Measurements from ENCODE around the gene SEMA4A. TPM values are rescaled to one million over a fixed set of nuclear protein-coding genes. Genes with fewer than 3 reads are reported as not detected.

The SEMA4A gene
- total RNA-seq, 1 donor from 2014 or later, result 8.4 TPM

DNA sequence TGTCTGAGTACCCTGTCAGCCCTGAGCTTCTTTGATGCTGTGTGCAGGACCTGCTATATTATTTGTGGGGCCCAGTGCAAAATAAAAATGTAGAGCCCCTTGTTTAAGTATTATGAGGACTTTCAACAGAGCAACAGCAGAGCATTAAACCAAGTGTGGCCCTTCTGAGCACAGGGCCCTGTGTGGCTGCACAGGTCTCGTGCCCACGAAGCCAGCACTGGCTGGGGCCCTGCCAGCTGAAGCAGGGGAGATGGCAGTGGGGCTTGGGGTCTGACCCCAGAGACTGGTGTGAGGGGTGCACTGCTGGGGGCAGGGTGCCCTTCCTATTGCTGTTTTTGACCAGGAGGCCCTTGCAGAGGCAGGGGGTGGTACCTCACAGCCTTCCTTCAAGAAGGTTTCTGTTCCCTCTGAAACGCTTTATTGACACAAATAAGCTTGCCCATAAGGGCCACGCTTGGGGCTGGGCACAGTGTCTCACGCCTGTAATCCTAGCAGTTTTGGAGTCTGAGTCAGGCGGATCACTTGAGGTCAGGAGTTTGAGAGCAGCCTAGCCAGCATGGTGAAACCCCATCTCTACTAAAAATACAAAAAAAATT is 2.2 kb upstream of the SEMA4A start:
- intact Hi-C loops (cut with DNase I), result no loop called here
- DNase-seq (ENCODE audit: low spot score), result no peak
- ATAC-seq, result no peak

DNA sequence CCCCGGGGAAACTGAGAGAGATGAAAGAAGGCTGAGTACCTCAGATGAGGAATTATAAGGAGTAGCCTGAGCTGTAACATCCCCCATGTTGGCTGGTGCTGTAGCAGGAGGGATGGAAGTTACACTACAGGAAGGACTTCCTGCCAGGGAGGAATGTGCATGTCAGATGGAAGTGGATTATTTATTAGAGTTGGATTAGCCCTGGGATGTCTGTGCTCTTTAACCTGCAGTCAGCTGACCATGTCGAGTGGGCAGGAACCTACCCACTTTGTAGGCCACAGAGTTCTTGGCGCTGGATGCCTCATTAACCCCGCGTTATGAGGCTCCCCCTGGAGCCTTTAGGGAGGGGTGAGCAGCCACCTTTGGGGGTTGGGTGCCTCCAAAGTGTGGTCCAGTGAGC is 757 bp upstream of the SEMA4A start:
- ATAC-seq (no peak), DNase-seq (ENCODE audit: low spot score) (no peak)
- intact Hi-C loops (cut with DNase I), result no loop called here

DNA sequence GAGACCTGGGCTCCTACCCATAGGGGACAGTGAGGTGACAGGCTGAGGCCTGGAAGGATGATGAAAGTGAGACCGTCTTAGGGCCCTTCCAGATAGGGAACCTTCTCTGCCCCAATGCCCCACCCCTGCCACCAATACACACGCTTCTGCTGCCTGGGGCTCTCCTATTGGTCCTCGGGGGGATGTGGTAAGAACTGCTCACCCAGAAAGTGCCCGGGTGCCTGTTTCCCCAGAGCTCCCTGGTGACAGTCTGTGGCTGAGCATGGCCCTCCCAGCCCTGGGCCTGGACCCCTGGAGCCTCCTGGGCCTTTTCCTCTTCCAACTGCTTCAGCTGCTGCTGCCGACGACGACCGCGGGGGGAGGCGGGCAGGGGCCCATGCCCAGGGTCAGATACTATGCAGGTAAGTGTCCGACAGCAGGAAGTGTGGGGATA is 948 bp downstream of the SEMA4A start:
- DNase-seq (ENCODE audit: low spot score) (no peak), ATAC-seq (peak; percentile 42)
- intact Hi-C loops (cut with DNase I), result no loop called here

DNA sequence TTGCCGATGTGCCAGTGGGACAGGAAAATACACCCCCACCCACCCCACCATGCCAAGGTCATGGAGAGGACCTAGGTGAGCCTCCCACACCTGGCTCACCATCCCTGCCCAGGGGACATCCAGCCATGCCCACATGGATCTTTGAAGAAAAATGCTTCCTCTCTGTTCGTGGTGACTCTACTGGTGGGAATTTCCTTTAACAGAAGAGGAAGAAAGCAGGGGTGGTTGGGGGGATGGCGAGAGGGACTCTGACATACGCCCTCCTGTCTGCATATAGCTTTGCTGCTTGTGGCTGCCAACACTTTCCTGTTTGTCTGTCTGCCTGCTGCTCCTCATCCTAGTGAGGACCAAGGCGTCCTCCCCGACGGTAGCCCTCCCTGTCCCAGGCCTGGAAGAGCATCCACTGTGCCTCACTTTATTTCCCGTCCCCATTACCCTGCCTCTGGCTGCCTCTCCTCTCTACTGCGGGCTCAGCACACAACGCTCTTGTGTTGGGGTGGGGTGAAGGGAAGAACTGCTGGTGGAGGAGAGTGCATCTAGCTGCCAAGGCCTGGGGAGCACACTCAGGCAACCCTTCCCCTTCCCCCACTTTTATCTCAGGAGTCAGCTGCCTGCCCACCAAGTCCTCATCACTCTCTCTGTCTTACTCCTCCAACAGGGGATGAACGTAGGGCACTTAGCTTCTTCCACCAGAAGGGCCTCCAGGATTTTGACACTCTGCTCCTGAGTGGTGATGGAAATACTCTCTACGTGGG is 2.5 kb downstream of the SEMA4A start:
- ATAC-seq (no peak), DNase-seq (ENCODE audit: low spot score) (no peak)
- intact Hi-C loops (cut with DNase I), result no loop called here

DNA sequence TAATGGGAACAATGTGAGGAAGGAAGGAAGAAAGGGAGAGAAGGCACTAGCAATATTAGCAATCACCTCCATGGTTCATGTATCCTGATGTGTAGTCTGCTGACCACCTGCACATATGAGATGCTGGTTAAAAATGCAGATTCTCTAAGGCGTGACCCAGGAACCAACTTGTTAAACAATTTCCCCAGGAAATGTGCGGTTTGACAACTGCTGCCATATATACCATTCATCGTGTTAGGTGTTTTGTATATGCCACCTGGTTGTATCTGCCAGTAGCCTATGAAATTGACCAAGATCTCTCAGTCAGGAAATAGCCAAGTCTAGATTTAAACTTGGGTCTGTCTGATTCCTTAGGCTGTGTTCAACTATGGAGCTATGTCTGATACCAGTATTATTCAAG is 4.1 kb downstream of the SEMA4A start:
- no peak for DNase-seq (ENCODE audit: low spot score)
- intact Hi-C loops (cut with DNase I), result no loop called here
- no peak for ATAC-seq

DNA sequence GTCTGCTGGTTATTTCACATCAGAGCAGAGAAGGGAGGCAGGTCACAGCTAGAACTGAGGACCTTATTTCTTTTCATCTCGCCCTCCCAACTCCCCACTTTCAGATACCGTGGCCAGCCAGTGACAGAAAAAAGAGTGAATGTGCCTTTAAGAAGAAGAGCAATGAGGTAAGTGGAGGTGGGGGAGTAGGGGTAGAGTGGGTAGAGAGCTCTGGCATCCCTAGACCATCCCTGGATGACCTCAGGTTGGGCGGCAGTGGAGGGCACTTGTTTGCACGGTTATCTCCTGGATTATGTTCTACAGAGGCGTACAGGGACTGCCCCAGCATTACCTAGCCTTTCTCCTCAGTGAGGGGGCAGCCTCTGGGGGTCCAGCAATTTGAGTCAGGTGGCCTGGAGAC is 4.6 kb downstream of the SEMA4A start:
- DNase-seq (ENCODE audit: low spot score) (no peak), ATAC-seq (no peak)
- intact Hi-C loops (cut with DNase I), result no loop called here

DNA sequence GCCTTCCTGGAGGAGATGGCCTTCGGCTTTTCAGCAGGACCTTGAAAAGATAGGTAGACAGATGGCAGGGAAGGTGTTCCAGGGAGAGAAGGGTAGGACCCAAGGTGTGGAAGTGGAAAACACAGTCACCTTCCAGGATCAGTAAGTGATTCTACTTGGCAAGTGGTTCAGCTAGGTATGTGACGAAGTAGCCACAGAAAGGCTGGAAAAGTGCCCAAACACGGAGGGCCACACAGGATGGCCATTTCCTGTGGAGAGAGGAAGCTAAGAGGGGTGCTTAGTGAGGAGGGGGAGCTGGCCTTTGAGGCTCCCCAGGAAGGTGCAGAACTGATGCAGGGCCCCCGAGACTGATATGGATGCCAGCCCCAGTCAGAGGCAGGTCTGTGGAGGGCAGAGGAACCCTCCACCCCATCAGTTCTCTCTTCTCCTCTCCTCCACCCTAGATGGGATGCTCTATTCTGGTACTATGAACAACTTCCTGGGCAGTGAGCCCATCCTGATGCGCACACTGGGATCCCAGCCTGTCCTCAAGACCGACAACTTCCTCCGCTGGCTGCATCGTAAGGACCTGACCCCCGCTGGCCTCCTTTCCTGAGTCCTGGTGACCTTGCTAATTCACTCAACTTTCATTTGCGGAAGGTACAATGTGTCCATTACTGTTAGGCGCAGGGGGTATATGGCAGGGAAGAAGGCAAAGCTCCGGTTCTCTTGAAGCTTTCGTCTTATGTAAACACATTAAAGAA is 6.8 kb downstream of the SEMA4A start:
- DNase-seq (ENCODE audit: low spot score) (no peak), ATAC-seq (peak; percentile 4)
- intact Hi-C loops (cut with DNase I), result no loop called here

DNA sequence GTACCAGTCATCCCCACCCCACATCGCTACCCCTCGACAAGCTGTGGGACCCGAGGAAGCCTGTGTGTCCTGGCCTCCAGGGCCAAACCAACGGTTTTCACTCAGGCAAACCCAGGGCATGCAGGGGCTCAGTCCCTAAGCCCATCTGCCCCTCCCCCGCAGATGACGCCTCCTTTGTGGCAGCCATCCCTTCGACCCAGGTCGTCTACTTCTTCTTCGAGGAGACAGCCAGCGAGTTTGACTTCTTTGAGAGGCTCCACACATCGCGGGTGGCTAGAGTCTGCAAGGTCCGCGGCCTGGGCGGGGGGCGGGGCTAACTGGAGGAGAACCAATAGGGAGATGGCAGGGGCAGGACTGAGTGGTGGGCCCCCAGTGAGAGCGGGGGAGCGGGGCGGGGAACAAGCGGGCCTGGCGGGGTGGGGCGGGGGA is 7.4 kb downstream of the SEMA4A start:
- peak; percentile 89 for DNase-seq (ENCODE audit: low spot score)
- intact Hi-C loops (cut with DNase I), result no loop called here

DNA sequence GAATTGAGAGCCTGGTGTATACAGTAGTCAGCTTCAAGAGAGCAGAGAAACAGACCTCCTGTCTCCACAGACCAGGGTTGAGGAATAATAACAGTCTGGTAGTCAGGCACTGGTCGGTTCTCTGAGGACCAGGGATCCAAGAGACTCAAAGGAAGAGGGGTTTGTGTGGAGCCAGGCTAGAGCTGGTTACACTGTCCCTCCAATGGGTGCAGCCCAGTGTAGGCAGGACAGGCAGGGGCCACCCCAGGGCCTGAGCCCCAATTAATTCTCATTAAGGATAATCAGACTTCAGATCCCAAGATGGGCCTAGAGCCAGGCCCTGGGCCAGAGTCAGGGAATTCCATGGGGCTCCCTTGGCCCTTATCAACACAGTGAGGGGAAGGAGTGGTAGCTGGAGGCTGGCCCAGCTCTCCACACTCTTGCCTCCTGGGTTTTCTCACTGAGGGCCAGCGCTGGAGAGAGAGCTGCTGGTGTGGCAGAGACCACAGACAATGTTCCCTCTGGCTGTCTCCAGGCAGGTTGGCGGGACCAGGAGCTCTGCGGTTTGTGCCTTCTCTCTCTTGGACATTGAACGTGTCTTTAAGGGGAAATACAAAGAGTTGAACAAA is 9.1 kb downstream of the SEMA4A start:
- intact Hi-C loops (cut with DNase I), result no loop called here

More for the DNA sequence above, 7.4 kb downstream of the SEMA4A start:
- ATAC-seq, result peak; percentile 90

DNA sequence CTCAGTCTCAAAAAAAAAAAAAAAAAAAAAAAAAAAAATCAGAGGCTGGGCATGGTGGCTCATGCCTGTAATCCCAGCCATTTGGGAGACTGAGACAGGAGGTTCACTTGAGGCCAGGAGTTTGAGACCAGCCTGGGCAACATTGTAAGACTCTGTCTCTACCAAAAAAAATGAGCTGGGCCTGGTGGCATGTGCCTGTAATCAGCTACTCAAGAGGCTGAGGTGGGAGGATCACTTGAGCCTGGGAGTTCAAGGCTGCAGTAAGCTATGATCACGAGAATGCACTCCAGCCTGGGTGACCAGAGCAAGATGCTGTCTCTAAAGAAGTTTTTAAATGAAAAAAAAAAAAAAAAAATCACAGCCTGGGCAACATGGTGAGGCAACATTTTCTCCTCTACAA is 10.3 kb downstream of the SEMA4A start:
- intact Hi-C loops (cut with DNase I), result no loop called here
- no peak for ATAC-seq
- no peak for DNase-seq (ENCODE audit: low spot score)

More for the DNA sequence above, 9.1 kb downstream of the SEMA4A start:
- no peak for DNase-seq (ENCODE audit: low spot score)
- peak; percentile 3 for ATAC-seq

DNA sequence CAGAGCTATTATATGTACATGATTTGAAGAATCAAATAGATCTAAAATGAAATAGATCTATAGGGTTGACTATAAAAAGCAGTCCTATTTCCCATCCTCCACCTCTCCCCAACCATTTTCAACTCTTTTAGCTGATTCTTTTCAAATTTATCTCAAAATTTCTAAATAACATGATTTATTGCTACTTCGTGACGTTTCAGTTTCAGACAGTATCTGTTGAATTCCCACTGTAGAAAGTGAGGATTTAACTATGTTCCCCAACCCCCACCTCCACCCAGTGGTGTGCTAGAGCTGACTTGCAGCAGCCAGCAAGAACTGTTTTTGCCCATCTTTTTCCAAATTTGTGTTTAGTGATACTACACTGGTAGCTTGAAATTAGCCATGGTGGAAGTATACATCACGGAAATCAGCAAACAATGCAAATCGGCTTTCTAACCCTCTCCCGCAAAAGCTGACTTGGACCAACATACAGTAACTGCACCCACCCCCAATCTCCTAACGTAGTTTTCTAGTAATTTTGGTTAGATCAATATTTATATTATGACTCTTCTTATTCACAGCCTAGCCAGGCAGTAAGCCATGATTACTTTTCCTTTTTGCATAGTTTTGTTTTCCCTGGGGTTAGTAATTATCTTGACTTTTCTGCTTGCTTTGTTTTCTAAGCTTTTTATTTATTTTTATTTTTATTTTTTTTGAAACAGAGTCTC is 10.9 kb downstream of the SEMA4A start:
- intact Hi-C loops (cut with DNase I), result no loop called here
- ATAC-seq (no peak), DNase-seq (ENCODE audit: low spot score) (no peak)

DNA sequence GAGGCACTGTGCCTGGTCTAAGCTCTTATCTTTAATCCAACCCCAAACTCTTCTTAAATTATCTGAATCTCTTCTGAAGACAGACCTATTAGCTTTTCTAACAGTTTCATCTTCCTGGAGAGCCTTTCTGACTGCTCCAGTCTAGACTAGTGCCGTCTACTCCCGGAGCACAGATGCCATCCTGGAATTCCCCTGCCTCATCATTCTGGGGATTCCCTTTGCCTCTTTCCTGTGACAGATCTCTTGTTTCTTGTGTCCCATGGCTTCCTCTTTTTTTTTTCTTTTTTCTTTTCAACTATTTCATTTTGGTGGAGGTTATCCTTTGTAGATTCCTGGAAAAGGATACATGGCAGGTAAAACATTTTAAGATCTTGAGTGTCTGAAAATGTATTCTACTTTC is 11.7 kb downstream of the SEMA4A start:
- intact Hi-C loops (cut with DNase I), result no loop called here
- DNase-seq (ENCODE audit: low spot score) (no peak), ATAC-seq (no peak)

DNA sequence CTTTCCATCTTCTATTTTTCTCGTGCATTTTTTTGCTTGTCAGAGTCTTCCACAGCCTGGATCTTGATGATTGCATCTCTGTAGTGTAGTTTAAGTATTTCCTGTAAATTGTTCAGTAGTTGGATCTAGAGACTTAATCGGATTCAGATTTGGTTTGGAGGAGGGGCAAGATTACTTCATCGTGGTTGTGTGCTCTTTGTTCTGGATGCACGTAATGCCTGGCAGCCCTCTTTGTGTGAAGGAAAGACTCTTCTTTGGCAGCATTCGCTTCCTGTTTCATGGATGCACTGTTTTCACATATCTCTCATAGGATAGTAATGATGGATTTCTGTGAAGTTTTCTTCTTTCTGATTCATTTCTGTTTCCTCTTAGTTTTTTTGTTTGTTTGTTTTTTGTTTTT is 14.2 kb downstream of the SEMA4A start:
- ATAC-seq (no peak), DNase-seq (ENCODE audit: low spot score) (no peak)
- intact Hi-C loops (cut with DNase I), result no loop called here

DNA sequence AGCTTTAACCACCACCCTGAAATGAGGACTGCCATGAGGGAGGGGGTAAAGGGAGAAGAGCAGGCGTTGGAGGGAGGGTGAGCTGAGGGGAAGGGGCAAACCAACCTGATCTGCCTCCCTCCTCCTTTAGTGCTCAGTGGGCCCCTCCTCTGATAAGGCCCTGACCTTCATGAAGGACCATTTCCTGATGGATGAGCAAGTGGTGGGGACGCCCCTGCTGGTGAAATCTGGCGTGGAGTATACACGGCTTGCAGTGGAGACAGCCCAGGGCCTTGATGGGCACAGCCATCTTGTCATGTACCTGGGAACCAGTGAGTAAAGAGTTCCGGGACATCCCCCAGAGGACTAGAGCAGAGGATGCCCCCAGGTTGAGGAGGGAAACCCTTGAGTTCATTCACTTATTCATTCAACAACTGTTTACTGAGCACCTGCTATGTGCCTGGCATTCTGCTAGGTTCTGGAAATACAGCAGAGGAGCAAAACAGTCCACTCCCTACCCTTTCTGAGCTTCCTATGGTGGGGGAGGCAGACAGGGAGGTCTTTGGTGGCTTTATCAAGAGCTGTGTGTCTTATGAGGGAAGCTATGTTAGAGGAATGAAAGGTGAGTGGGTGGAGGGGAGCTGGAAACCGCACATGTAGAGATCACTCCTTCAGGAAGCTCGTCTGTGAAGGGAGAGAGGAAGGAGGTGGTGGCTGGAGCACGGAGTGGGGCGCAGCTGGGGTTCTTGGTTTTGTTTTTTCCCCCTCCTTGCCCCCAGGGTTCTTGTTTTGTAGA is 19.5 kb downstream of the SEMA4A start:
- no peak for DNase-seq (ENCODE audit: low spot score)
- intact Hi-C loops (cut with DNase I), result no loop called here
- ATAC-seq, result no peak

DNA sequence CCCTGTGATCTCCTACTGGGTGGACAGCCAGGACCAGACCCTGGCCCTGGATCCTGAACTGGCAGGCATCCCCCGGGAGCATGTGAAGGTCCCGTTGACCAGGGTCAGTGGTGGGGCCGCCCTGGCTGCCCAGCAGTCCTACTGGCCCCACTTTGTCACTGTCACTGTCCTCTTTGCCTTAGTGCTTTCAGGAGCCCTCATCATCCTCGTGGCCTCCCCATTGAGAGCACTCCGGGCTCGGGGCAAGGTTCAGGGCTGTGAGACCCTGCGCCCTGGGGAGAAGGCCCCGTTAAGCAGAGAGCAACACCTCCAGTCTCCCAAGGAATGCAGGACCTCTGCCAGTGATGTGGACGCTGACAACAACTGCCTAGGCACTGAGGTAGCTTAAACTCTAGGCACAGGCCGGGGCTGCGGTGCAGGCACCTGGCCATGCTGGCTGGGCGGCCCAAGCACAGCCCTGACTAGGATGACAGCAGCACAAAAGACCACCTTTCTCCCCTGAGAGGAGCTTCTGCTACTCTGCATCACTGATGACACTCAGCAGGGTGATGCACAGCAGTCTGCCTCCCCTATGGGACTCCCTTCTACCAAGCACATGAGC is 23.3 kb downstream of the SEMA4A start:
- DNase-seq (ENCODE audit: low spot score), result no peak
- intact Hi-C loops (cut with DNase I), result no loop called here
- ATAC-seq, result no peak

DNA sequence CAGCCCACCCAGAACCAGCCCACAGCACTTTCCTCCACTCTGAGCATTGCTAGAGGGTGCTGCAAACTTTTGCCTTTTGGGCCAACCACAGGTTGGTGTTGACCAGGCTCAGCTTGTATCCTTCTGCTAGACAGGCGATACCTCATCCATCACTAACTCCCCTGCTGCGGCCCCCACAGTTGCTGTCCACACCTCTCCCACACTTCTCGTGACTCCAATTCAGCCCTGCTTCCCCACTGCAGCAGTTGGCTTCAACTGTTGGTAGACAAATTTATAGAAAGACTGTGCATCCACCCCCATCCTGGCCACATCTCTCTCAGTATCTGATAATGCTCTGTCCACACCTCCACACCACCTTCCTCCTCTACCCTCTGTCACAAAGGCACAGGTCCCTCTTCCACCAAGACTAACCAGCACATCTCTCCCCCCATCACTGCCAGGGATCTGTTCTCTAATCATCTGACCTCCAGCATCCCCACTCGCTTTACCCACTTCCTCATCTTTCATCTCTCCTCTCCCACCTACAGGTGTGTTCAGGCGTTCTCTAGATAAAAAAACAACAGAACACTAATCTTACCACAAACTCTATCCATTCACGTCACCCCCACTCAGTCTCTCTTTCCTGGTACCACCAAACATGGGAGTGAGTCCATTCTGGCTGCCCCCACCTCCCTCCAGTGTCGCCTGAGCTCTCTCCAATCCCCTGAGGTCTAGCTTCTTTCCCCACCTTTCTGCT is 24.7 kb downstream of the SEMA4A start:
- ATAC-seq, result no peak
- intact Hi-C loops (cut with DNase I), result no loop called here

DNA sequence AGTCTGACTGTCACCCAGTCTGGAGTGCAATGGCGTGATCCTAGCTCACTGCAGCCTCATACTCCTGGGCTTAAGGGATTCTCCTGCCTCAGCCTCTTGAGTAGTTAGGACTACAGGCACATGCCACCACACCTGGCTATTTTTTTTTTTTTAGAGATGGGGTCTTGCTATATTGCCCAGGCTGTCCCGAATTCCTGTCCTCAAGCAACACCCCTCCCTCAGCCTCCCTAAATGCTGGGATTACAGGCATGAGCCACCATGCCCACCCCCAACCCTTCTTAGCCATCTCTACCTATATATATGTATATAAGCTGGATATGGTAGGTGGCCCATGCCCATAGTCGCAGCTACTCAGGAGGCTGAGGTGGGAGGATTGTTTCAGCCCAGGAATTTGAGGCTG is 27.1 kb downstream of the SEMA4A start:
- intact Hi-C loops (cut with DNase I), result no loop called here
- ATAC-seq, result no peak
- no peak for DNase-seq (ENCODE audit: low spot score)

More for the DNA sequence above, 24.7 kb downstream of the SEMA4A start:
- DNase-seq (ENCODE audit: low spot score), result no peak

All from sciatic nerve (tissue), 2 donors.